Gastroesophageal sphincter (tissue), 3 donors: ENCODE data around the gene ARHGAP6.

Source experiments
- EP300 ChIP-seq: sonication (generic); formaldehyde crosslinking; IDR thresholded peaks from one replicate; pipeline ENCODE4 v1.6.1; 2017; ENCODE audit warnings: antibody characterized with exemption, mild to moderate bottlenecking
- TF ChIP-seq, protein P1 (sequence below), 4 experiments: fragments of 200-600 bp in 2 of 4; fragments of 450-650 bp in 2 of 4; sonication (generic) in 1 of 4; IDR thresholded peaks; one replicate each; pipeline ENCODE4 v1.5.1; 2017 to 2019; ENCODE audit warnings: antibody characterized with exemption in 4 of 4, mild to moderate bottlenecking in 2 of 4, moderate library complexity in 2 of 4

DNA sequence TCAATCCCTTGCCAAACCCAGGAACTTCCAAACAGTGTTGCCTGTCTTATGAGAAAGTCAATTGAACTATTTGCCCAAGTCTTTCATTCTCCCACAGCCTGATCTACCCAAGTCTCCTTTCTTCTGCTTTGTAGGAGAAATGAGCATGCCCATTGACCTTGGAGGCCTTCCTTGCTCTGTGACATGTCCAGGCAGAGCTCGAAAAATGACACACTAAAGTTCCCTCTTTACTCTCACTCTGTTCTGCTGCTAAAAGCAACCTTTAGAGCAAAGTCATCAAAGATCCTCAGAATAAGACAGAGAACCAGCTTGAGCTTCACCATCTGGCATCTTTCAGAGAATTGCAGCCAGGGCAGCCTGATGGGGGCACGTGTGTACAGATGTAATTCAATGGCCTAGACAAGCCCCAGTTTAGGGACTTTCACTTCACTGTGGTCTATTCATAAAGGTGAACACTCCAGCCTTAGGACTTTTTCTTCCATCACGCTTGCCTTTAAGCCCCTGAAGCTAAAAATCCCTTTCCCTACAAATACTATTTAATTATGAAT, 236.1 kb downstream of the ARHGAP6 start:
- TF ChIP-seq, protein P1, sequence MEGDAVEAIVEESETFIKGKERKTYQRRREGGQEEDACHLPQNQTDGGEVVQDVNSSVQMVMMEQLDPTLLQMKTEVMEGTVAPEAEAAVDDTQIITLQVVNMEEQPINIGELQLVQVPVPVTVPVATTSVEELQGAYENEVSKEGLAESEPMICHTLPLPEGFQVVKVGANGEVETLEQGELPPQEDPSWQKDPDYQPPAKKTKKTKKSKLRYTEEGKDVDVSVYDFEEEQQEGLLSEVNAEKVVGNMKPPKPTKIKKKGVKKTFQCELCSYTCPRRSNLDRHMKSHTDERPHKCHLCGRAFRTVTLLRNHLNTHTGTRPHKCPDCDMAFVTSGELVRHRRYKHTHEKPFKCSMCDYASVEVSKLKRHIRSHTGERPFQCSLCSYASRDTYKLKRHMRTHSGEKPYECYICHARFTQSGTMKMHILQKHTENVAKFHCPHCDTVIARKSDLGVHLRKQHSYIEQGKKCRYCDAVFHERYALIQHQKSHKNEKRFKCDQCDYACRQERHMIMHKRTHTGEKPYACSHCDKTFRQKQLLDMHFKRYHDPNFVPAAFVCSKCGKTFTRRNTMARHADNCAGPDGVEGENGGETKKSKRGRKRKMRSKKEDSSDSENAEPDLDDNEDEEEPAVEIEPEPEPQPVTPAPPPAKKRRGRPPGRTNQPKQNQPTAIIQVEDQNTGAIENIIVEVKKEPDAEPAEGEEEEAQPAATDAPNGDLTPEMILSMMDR (IDR thresholded peaks at IDR 0.05), result no peak
- TF ChIP-seq EP300, result no peak
